Stimulated activated CD4-positive, alpha-beta T cell treated with anti-CD3 and anti-CD28 coated beads, Interleukin-4, amount 100 ng/mL, for 1 hour (primary cell): ENCODE results near the gene DDHD1.
"Not testable (repeated sequence)": the region's sequence is repeated elsewhere in the genome, so short reads cannot be mapped to it uniquely, and the experiment has no call there.

Experiments
- DNase-seq: peaks from one replicate; pipeline ENCODE4 v3.0.0-alpha.2; 2020

The DDHD1 gene

DNA sequence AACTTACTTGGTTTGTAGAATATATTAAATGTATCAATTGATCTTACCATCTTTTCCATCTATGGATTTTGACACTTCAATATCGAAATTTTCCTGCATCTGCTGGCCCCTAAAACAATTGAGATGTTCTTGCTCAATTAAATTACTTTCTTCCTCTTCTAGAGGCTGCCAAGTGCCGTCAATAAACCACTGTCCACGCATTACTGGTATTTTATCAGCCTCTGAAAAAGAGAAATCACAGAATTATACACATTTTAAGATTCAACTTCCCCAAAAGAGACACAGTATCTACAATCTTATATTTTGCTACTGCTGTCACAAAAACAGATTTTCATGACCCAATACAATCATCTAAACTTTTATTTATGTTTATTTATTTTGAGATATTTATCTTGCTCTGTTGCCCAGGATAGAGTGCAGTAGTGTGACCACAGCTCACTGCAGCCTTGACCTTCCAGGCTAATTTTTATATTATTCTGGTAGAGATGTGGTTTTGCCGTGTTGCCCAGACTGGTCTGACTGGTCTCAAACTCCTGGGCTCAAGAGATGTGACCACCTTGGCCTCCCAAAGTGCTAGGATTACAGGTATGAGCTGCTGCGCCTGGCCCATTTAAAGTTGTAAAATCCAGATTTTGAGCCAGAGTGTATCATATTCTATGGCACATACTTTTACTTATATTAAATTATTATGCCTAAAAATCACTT lies 49.3 kb downstream of the DDHD1 start:
- DNase-seq: no peak

DNA sequence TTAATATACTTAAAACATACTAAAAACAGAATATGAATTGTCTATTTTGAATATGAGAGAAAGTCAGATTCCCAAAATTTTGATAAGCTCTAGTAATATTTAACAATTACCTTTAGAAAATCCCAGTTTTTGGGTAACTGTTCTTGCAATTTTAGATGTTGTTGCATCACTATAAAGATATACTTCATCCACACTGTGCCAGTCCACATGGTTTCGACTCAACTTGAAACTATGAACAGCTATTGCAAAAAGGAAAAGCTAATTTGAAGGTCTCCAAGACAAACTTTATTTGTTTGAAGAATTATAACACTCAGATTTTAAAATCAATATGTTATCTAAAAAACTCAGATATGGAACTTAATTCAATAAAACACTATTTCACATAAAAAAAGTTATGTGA lies 59.9 kb downstream of the DDHD1 start:
- no peak for DNase-seq

DNA sequence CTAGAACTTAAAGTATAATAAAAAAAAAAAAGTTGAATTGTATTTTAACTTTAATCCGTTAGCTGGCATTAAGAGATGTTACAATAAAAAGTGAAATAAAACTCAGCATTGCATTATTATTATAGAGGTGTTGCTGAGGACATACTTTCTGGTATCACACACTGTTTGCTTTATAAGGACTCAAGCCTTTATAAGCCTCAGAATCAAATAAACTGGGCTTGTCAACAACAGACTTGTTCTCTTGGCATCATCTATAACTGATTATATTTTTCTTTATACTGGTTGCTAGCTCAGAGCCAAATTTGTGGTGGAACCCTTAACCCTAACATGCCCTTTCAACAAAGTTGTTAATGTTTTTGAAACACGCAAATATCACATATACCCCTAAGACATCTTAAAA lies 62.3 kb downstream of the DDHD1 start:
- no peak for DNase-seq

DNA sequence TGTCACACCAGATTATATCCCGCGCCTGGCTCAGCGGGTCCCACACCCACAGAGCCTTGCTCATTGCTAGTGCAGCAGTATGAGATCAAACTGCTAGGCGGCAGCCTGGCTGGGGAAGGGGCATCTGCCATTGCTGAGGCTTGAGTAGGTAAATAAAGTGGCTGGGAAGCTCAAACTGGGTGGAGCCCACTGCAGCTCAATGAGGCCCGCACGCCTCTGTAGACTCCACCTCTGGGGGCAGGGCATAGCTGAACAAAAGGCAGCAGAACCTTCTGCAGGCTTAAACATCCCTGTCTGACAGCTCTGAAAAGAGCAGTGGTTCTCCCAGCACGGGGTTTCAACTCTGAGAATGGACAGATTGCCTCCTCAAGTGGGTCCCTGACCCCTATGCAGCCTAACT lies 68.2 kb downstream of the DDHD1 start:
- DNase-seq: not testable (repeated sequence)

DNA sequence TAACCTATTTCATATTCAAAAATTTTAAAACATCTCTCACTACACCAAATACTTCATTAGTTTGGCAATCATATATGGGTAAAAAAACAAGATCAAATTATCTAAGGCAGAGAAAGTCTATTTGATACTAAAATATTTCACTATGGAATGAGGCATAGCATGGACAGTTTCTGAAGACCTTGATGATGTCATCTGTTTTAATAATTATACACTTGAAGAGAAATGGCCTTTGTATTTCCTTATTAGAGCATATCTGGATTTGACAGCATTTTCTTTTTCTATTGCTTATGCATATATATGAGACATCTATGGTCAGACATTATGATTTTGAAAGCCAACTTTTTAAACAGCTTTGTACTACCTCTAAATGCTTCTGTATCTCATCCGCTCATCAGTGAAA lies 88.6 kb downstream of the DDHD1 start:
- no peak for DNase-seq

DNA sequence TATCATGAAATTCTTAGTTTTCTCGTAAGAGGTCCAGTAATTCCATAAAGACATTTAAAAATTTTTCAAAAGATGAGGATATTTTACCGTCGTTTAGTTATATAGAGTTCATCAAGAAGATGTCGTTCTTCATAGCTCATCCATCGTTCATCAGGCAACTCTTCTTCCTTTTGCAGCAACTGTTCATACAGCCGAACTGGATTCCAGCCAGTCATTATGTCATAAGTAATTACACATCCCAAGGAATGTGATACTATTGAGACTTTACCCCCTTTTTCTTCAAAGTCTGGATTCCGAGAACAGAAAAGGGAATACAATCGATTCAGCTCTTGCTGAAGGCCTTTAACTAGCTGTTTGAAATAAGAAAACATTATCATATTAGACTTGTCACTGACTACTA lies 90.3 kb downstream of the DDHD1 start:
- no peak for DNase-seq

DNA sequence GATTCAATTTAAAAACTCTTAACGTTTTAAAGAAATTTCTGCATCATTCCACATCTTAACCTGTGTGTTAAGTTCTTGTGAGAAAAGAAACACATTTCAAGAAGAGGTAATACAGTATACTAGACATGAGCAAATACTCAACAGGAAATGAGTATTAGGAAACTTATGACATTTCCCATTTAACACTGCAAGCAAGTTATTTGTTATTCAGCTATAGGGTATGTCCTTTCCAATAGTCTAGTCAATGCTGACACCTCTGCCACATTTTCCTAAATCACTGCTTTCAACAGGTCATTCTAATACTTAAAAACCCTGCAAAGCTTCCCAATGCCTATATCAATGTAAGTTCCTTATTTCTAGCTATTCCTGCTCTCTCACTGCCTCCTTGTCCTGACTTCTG lies 93.1 kb downstream of the DDHD1 start:
- no peak for DNase-seq

DNA sequence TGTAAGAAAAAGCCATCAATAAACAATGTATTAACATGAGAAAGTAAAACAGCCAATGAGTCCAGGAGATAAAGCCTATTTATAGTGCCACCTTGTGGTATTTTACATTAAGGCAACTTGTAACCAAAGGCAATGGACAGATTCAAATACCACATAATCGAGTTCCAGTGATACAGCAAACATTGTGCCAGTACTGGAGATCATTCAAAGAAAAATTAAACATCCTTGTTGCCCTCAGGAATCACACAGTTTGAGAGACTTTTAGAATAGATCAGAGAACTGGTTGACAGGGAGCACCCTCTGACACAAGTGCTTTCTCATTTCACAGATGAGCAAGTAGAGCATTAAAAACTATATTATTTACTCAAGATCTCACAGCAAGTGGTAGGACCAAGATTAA lies 98.1 kb downstream of the DDHD1 start:
- no peak for DNase-seq

DNA sequence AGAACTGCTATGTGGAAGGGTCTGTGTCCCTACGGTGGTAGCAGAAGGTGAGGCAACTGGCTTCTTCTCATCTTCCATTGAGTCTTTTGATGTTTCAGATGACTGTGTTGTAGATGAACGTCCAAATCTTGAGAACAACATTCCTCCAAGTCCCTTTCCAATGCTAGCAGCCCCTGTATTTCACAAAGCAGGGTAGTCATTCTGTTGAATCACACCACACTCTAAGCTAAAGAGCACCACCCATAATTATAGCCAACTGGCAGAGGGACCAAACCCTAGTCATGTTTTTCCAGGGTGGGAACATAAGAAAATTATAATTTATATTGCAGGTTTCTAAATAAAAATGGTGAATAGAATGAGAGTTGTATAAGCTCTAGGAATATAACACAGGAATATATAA lies 98.7 kb downstream of the DDHD1 start:
- no peak for DNase-seq

DNA sequence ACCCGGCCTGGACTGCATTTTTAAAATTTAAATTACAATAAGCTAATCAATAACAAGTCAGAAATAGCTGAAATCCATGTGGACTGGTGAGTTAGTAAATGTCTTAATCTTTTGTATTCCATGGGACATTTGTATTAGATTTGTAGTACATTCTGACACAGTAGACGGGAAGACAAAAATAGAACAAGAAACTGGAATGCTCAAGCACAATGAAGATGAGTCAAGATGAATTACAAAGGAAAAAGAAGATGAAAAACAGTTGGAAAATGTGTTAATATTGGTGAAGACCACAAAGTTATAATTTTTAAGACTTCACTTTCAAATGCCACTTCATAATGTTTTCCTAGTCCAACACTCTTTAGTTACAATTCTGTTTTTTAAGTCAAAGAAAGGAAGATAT lies 104.5 kb downstream of the DDHD1 start:
- DNase-seq: no peak

DNA sequence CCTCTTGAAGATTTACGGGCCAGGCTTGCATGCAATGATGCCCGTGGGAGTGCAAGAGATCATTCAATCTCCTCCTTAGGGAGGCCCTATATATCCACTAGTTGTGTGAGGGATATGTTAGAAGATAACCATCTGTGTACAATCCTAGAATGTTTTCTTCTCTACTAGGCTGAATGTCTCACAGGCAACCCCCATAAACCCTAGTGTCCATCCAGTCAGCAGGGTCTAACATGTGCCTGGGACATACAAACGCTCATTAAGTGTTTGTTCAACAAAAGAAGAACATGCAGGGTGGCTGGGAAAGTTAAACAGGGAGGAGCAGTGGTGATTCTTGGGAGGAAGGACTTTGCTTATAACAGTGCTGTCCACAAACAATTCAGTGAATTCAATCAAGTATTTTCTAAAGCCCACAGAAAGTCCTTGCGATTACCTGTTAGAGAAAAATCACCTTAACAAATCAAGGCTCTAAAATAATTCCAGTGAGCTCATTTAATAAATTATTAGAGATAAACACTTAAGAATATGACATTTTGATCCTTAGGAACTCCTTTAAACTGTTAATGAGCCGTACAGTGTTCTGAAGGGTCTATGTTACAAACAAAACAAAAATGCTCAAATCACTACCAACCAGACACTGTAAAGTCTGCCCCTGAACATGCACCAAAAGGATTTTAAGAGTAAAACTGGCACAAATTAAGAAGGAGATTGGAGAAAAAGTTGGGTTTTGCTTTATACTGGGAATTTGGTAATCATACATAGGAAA lies 105.6 kb downstream of the DDHD1 start:
- DNase-seq: no peak

DNA sequence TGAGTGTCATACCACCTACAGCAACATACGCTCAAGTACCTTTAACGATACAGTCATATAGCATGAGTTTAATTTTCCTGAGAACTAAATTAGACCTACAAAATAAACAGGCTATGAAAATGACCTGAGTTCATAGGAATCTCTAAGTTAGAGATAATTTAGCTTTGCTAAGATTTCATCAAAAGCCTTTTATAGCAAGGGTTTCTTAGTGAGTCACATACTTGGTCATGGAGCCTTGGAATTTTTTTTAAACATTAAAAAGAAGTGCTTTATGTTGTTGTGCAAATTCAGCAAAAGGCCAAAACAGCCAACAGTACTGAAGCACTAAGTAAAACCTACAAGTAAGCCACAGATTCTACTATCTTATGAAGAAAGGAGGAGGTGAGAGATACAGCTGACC lies 108.6 kb downstream of the DDHD1 start:
- DNase-seq: no peak

DNA sequence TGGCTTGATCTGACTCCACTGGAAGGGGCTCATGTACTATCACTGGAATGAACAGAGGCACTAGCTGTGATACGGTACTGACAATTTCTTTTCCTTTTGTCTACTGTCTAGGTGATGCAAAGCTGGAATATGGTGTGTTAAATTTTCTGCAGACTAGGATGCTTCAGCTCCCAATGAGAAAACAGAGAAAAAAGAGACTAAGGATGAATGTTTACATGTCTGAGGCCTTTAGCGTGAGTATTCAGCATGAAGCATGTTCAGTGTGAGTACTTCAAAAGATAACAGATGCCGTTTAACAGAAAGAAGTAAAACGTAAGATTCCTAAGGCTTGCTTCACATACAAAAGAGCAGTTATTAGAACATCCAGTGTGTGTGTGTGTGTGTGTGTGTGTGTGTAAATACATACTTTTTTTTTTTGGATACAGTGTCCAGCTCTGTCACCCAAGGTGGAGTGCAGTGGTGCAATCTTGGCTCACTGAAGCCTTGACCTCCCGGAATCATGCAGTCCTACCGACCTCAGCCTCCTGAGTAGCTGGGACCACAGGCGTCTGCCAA lies 110.0 kb downstream of the DDHD1 start:
- no peak for DNase-seq

DNA sequence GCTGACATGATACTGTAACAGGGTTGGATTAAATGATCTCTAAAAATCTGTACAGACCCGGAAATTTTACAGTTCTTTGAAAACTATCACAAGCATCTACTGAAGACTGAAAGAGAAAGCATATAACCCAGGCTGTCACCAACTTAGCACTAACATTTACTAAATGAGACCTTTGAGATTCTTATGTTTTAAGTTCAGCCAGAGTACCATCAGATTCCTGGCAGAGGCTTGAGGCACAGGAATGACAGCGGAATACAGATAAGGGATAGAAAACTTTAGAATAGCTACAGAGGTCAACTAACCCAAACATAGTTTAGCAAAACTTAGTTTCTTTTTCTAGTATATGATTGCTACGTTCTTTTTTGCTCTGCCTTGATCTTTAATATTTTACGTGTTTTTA lies 110.6 kb downstream of the DDHD1 start:
- DNase-seq: no peak

DNA sequence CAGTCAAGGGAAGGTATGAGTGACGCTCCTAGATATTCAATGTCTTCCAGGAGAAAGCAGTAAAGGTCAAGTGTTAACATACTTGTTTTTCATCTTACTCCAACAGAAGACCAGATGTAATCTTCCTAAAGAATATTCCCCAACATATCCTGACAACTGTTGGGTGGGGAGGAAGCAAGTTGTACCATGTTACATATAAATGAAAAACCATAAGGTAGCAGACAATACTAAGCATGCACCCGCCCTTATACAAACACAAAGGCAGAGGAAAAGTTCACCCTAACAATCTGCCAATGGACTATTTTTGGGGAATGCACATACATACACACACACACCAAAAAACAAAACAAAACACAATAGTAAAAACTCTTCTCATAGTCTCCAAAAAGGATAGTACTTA lies 112.1 kb downstream of the DDHD1 start:
- no peak for DNase-seq

DNA sequence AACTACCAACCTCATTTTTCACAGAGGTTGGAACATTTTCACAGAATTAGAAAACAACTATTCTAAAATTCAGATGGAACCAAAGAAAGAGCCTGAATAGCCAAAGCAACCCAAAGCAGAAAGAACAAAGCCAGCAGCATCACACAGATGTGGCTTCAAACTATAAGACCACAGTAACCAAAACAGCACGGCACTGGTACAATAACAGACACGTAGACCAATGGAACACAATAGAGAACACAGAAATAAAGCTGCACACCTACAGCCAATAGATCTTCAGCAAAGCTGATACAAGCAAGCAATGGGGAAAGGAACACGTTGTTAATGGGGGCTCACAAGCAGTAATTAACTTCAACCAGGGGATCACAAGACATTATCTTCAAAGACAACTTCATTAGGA lies 114.5 kb downstream of the DDHD1 start:
- DNase-seq: no peak

DNA sequence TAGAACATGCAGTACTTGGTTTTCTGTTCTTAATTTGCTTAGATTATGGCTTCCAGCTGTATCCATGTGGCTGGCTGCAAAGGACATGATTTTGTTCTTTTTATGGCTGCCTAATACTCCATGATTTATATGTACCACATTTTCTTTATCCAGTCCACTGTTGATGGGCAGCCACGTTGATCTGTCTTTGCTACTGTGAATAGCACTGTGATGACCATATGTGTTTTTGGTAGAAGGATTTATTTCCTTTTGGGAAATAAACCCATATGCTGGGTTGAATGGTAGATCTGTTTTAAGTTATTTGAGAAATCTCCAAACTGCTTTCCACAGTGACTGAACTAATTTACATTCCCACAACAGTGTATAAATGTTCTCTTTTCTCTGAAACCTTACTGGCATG lies 116.1 kb downstream of the DDHD1 start:
- DNase-seq: no peak

DNA sequence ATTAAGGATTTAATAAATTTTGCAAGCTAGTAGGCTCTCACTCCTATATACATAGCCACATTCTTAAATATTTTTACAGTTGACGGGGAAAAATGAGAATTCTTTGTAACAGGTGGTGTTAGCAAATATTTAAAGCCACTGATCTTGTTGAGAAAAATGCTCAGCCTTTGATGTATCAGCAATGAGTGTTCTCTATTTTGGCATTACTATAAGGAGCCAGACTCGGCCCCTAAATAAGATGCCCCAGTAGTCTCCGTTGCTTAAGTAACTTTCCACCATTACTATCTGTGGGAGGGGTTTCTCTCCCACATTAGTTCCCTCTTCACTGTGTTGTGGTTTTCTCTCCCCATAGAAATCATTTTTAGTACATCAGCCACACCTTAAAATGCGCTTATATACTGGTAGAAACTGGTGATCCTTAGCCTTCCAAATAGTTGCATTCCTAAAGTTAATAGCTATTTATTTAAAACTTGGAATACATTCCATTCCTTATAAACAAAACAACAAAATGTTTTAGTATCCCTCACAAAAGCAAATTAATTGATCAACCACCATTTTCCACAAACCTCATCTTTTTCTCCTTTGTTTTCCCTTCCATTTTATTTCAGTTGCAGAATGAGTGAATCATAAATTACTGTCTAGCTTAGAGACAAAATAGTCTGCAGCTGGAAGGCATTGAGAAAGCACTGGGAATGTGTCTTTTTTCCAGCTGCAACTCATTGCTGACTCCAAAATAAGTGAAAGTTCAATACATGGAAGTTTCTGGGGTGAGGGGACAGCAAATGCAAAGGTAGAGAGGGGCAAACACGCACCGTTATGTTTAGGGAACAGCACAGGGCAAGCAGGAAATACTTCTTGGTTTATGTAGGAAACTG lies 117.5 kb downstream of the DDHD1 start:
- no peak for DNase-seq

DNA sequence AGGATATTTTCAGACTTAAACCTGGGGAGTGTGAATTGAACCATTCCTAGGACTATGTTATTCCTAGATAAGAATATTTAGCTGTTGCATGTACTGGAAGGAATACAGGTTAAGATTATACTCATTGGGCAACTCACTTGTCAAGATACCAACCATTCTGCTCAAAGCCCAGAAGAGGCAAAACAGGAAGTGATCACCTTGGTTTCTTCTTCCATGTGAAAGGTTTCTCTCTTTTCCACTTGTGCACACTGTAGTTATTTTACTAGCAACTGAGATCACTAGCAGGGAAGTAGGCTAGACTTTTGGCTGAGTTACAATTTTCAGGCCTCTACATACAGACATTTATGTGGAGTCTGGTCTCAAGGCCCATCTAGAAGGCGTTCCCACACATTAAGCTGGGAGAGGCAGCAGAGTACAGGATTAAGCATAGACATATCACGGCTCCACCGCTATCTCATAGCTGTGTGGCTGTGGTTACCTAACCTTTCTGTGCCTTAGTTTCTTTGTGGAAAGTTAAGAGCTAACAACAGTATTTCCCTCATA lies 118.4 kb downstream of the DDHD1 start:
- no peak for DNase-seq

DNA sequence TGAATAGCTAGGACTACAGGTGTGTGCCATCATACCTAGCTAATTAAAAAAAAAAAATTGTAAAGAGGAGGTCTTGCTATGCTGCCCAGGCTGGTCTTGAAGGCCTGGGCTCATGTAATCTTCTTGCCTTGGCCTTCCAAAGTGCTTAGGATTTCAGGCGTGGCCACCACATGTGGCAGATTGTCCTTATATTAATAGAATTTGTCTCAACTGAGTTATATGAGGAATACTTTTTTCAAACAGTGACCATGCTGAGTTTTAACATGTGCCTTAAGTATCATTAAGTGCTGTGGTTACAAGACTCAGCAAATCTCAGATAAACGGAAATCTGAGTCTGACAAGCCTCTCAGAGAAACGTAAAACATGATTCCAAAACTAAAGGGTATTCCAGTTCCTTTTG lies 119.1 kb downstream of the DDHD1 start:
- no peak for DNase-seq

DNA sequence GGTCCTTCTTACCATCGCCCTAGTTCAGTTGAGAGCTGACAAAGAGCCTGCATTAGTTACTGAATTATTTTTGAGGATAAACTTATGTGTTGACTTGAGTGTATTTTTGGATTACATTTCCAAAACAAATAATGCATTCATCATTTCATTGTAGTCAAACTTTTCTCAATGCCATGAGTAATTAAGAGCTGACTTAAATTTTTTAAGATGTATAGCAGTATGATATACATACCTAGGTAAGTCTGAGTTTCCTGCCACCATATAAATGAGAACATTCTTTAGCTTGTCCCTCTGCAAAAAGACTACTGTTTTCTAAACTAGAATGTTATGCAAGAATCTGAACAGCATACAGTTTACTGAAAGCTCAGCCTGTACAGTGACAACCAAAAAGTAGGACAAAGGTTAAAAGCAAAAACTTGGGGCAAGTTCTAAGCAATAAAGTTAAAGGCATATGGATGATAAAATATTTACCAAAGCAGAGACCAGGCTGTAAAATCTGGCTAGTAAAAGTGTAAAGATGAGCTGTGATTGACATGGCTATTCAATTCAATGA lies 120.2 kb downstream of the DDHD1 start:
- DNase-seq: no peak

DNA sequence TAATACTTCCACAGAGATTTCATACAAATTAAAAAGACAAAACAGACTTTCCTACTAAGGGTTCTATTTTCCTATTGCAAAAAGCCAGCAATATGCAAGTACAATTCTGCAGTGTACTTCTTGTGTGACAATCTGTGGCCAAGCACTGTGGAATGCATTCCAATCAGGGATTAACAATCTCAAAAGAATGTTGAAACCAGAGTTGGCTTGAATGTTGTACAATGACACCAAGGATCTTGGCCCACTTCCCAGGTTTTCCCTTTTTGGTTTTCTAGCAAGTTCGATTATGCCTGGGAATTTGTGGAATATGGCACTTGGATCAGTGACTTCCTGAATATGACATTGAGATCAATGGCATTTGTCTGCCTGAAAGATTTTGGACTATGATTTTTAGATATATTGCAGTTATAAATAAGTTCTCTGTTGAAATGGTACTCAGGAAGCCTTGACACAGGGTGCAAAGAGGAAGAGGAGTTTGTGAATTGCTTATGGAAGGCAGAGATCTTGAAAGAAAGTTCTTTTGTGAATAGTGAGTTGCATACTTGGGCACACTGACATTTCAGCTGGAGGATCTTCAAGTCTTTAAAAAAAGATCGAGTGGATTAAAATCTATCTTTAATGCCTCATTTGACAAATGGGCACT lies 120.8 kb downstream of the DDHD1 start:
- DNase-seq: no peak
